SK-N-SH treated with all-trans-retinoic acid at 6 μM for 48 hours (cell line): ENCODE results near the gene FBXO47.

Experiments used
- ATAC-seq: fragments of 200-7000 bp; cut with Tn5 transposase; 3 replicates; pipeline ENCODE4 v1.9.1; 2020; ENCODE audit warnings: mild to moderate bottlenecking, moderate library complexity
- ARNTL ChIP-seq: fragments of 450-650 bp; formaldehyde crosslinking; IDR thresholded peaks from 2 replicates; pipeline ENCODE4 v1.5.0; 2020; ENCODE audit warnings: low read depth, mild to moderate bottlenecking, moderate library complexity, borderline replicate concordance
- BACH2 ChIP-seq: fragments of 250-450 bp; sonication (Bioruptor Pico); IDR thresholded peaks from 2 replicates; pipeline ENCODE4 v1.9.0; 2021; ENCODE audit warnings: mild to moderate bottlenecking, borderline replicate concordance
- CSDC2 ChIP-seq: fragments of 250-450 bp; sonication (Bioruptor Pico); IDR thresholded peaks from 2 replicates; pipeline ENCODE4 v1.5.0; 2020; ENCODE audit warnings: mild to moderate bottlenecking, moderate library complexity
- CSRNP3 ChIP-seq: fragments of 250-450 bp; sonication (Bioruptor Pico); IDR thresholded peaks from 2 replicates; pipeline ENCODE4 v1.5.1; 2021; ENCODE audit warnings: mild to moderate bottlenecking, moderate library complexity
- ESRRG ChIP-seq: fragments of 250-450 bp; sonication (Bioruptor Pico); IDR thresholded peaks from 2 replicates; pipeline ENCODE4 v1.6.1; 2021; ENCODE audit warnings: mild to moderate bottlenecking
- GLIS3 ChIP-seq: fragments of 250-450 bp; sonication (Bioruptor Pico); IDR thresholded peaks from 2 replicates; pipeline ENCODE4 v1.5.0; 2020; ENCODE audit warnings: mild to moderate bottlenecking, moderate library complexity
- ISL1 ChIP-seq: fragments of 250-450 bp; sonication (Bioruptor Pico); IDR thresholded peaks from 2 replicates; pipeline ENCODE4 v2.1.2; 2022; ENCODE audit warnings: mild to moderate bottlenecking, moderate library complexity
- OSR1 ChIP-seq: fragments of 250-450 bp; sonication (Bioruptor Pico); IDR thresholded peaks from 2 replicates; pipeline ENCODE4 v1.8.0; 2022; ENCODE audit warnings: moderate library complexity, mild to moderate bottlenecking, inconsistent platforms
- PPARA ChIP-seq: fragments of 250-450 bp; sonication (Bioruptor Pico); IDR thresholded peaks from 2 replicates; pipeline ENCODE4 v1.5.0; 2020; ENCODE audit warnings: mild to moderate bottlenecking, borderline replicate concordance
- RARB ChIP-seq: fragments of 250-450 bp; sonication (Bioruptor Pico); IDR thresholded peaks from 2 replicates; pipeline ENCODE4 v1.8.0; 2021; ENCODE audit warnings: mild to moderate bottlenecking, moderate library complexity
- SNAI2 ChIP-seq: fragments of 250-450 bp; sonication (Bioruptor Pico); IDR thresholded peaks from 2 replicates; pipeline ENCODE4 v1.5.0; 2020; ENCODE audit warnings: mild to moderate bottlenecking, moderate library complexity
- TCF4 ChIP-seq: fragments of 250-450 bp; sonication (Bioruptor Pico); IDR thresholded peaks from 2 replicates; pipeline ENCODE4 v1.8.0; 2021; ENCODE audit warnings: mild to moderate bottlenecking, moderate library complexity, borderline replicate concordance
- TOX ChIP-seq: fragments of 250-450 bp; sonication (Bioruptor Pico); IDR thresholded peaks from 2 replicates; pipeline ENCODE4 v1.8.0; 2021; ENCODE audit warnings: mild to moderate bottlenecking, moderate library complexity, borderline replicate concordance
- ZC3H10 ChIP-seq: fragments of 250-450 bp; sonication (Bioruptor Pico); IDR thresholded peaks from 2 replicates; pipeline ENCODE4 v1.5.1; 2021; ENCODE audit warnings: mild to moderate bottlenecking, moderate library complexity
- ZFP3 ChIP-seq: fragments of 250-450 bp; sonication (Bioruptor Pico); IDR thresholded peaks from 2 replicates; pipeline ENCODE4 v1.5.0; 2020; ENCODE audit warnings: mild to moderate bottlenecking, moderate library complexity
- ZFP30 ChIP-seq: fragments of 450-650 bp; formaldehyde crosslinking; IDR thresholded peaks from 2 replicates; pipeline ENCODE4 v1.5.0; 2022; ENCODE audit warnings: mild to moderate bottlenecking, moderate library complexity
- ZNF565 ChIP-seq: fragments of 450-650 bp; formaldehyde crosslinking; conservative IDR thresholded peaks from 2 replicates; pipeline ENCODE4 v1.5.0; 2020; ENCODE audit warnings: low read depth, mild to moderate bottlenecking, moderate library complexity
- ZNF70 ChIP-seq: fragments of 450-650 bp; formaldehyde crosslinking; IDR thresholded peaks from 2 replicates; pipeline ENCODE4 v1.5.0; 2020; ENCODE audit warnings: mild to moderate bottlenecking, moderate library complexity
- ZNF8 ChIP-seq: fragments of 450-650 bp; formaldehyde crosslinking; IDR thresholded peaks from 2 replicates; pipeline ENCODE4 v1.5.0; 2020; ENCODE audit warnings: mild to moderate bottlenecking, moderate library complexity
- TF ChIP-seq, protein P1 (sequence below): fragments of 250-450 bp; sonication (Bioruptor Pico); IDR thresholded peaks from 2 replicates; pipeline ENCODE4 v1.5.0; 2020; ENCODE audit warnings: mild to moderate bottlenecking, moderate library complexity
- TF ChIP-seq, protein P2 (sequence below): fragments of 250-450 bp; sonication (Bioruptor Pico); IDR thresholded peaks from 2 replicates; pipeline ENCODE4 v1.8.0; 2020; ENCODE audit warnings: mild to moderate bottlenecking, moderate library complexity, borderline replicate concordance
- TF ChIP-seq, protein P3 (sequence below): fragments of 250-450 bp; sonication (Bioruptor Pico); IDR thresholded peaks from 2 replicates; pipeline ENCODE4 v1.5.1; 2020; ENCODE audit warnings: low read depth, mild to moderate bottlenecking, moderate library complexity

Gene FBXO47

DNA sequence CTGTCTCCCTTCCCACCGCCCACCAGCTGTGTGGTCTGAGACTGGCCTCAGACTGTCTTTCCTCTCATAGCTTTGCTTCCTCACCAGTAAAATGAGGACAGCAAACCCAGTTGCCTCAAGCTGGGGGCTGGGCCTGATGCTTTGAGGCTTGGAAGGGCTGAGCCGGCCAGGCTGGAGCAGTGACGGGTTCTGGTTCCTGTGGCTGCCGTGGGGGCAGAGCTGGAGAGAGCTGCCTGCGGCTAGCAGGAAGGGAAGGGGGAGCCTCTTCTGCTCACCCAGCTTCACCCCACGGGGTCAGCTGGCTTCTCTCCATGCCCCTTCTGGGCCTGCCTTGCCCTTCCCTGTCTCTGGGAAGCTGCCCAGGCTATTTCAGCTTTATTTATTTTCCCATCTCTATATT lies 73.6 kb downstream of the FBXO47 start:
- ATAC-seq: no peak
- TF ChIP-seq ISL1: no peak
- TF ChIP-seq, all 23 proteins: peak for 0

DNA sequence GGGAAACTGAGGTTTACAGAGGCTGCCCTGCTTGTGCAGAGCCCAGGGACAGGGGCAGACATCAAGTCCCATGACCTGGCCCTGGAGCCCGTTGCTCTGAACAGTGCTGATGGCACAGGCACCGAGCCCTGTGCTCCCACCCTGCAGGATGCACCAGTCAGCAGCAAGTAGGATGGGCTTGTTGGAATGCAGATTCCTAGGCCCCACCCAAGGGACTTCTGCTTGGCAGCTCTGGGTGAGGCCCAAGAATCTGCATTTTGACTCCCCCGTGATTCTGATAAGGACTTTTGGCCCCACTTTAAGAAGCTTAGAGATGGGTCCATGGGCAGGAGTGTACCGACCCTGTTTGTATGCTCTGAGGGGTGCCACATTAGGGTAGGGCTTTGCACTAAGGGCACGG lies 74.1 kb downstream of the FBXO47 start:
- TF ChIP-seq ZNF70 (CRISPR knock-in tag) (no peak), ZNF8 (CRISPR knock-in tag) (no peak), OSR1 (CRISPR knock-in tag) (no peak), BACH2 (CRISPR knock-in tag) (no peak), ZFP3 (no peak), TCF4 (CRISPR knock-in tag) (no peak), ZNF565 (CRISPR knock-in tag) (no peak), ARNTL (CRISPR knock-in tag) (no peak), ZC3H10 (no peak), PPARA (CRISPR knock-in tag) (no peak), CSDC2 (no peak), CSRNP3 (CRISPR knock-in tag) (no peak), ZFP30 (CRISPR knock-in tag) (no peak), ESRRG (CRISPR knock-in tag) (no peak), RARB (CRISPR knock-in tag) (no peak), SNAI2 (CRISPR knock-in tag) (no peak), TOX (CRISPR knock-in tag) (no peak)
- TF ChIP-seq, protein P1, sequence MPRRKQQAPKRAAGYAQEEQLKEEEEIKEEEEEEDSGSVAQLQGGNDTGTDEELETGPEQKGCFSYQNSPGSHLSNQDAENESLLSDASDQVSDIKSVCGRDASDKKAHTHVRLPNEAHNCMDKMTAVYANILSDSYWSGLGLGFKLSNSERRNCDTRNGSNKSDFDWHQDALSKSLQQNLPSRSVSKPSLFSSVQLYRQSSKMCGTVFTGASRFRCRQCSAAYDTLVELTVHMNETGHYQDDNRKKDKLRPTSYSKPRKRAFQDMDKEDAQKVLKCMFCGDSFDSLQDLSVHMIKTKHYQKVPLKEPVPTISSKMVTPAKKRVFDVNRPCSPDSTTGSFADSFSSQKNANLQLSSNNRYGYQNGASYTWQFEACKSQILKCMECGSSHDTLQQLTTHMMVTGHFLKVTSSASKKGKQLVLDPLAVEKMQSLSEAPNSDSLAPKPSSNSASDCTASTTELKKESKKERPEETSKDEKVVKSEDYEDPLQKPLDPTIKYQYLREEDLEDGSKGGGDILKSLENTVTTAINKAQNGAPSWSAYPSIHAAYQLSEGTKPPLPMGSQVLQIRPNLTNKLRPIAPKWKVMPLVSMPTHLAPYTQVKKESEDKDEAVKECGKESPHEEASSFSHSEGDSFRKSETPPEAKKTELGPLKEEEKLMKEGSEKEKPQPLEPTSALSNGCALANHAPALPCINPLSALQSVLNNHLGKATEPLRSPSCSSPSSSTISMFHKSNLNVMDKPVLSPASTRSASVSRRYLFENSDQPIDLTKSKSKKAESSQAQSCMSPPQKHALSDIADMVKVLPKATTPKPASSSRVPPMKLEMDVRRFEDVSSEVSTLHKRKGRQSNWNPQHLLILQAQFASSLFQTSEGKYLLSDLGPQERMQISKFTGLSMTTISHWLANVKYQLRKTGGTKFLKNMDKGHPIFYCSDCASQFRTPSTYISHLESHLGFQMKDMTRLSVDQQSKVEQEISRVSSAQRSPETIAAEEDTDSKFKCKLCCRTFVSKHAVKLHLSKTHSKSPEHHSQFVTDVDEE (CRISPR knock-in tag): no peak
- TF ChIP-seq, protein P2, sequence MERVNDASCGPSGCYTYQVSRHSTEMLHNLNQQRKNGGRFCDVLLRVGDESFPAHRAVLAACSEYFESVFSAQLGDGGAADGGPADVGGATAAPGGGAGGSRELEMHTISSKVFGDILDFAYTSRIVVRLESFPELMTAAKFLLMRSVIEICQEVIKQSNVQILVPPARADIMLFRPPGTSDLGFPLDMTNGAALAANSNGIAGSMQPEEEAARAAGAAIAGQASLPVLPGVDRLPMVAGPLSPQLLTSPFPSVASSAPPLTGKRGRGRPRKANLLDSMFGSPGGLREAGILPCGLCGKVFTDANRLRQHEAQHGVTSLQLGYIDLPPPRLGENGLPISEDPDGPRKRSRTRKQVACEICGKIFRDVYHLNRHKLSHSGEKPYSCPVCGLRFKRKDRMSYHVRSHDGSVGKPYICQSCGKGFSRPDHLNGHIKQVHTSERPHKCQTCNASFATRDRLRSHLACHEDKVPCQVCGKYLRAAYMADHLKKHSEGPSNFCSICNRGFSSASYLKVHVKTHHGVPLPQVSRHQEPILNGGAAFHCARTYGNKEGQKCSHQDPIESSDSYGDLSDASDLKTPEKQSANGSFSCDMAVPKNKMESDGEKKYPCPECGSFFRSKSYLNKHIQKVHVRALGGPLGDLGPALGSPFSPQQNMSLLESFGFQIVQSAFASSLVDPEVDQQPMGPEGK: no peak
- TF ChIP-seq, protein P3, sequence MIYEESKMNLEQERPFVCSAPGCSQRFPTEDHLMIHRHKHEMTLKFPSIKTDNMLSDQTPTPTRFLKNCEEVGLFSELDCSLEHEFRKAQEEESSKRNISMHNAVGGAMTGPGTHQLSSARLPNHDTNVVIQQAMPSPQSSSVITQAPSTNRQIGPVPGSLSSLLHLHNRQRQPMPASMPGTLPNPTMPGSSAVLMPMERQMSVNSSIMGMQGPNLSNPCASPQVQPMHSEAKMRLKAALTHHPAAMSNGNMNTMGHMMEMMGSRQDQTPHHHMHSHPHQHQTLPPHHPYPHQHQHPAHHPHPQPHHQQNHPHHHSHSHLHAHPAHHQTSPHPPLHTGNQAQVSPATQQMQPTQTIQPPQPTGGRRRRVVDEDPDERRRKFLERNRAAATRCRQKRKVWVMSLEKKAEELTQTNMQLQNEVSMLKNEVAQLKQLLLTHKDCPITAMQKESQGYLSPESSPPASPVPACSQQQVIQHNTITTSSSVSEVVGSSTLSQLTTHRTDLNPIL: no peak
- no peak for ATAC-seq

GRCh38 chr17:38892620-38893019 lies 74.6 kb downstream of the FBXO47 start:
- no peak for TF ChIP-seq RARB (CRISPR knock-in tag)
- TF ChIP-seq, all 23 proteins: peak for 0
- no peak for ATAC-seq

GRCh38 chr17:38892083-38892482 lies 75.1 kb downstream of the FBXO47 start:
- ATAC-seq: no peak
- TF ChIP-seq ISL1 (no peak), OSR1 (CRISPR knock-in tag) (no peak), ZNF70 (CRISPR knock-in tag) (no peak), CSDC2 (no peak), ARNTL (CRISPR knock-in tag) (no peak), PPARA (CRISPR knock-in tag) (no peak), GLIS3 (CRISPR knock-in tag) (no peak), ESRRG (CRISPR knock-in tag) (no peak), TOX (CRISPR knock-in tag) (no peak), ZNF565 (CRISPR knock-in tag) (no peak), RARB (CRISPR knock-in tag) (no peak), ZFP30 (CRISPR knock-in tag) (no peak), ZNF8 (CRISPR knock-in tag) (no peak), ZFP3 (no peak), SNAI2 (CRISPR knock-in tag) (no peak)
- TF ChIP-seq, protein P2: no peak
- TF ChIP-seq, protein P1 (CRISPR knock-in tag): no peak
